ENCODE measurements around the gene SCAANT1. TPM values are rescaled to one million over a fixed set of nuclear protein-coding genes. Genes with fewer than 3 reads are reported as not detected.

Gene SCAANT1
- polyA plus RNA-seq, 3 donors: not detected

DNA sequence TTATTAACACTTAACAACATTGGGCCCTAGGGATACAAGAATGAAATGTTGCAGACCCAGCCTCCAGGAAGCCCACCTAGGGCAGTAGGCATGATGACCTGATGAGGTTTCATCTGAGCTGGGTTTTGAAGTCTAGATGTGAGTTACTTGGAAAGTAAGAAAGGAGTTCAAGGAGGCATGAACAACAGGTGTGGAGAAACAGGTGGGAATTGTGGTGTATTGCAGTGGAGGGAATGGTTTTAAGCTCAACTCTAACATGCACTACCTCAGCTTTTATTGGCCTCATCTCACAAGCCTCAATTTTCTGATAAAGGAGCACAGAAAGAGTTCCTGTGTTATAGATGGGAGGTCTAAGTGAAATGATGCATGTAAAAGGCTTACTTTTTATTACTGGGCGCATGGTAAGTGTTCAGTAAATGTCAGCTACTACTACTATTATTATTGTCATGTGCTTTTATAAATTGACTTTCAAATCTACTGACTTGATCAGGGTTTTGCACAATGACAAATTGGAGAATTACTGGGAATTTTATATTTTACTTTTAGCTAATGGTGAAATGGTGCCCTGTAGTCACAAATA is 19.3 kb downstream of the SCAANT1 start:
- Histone ChIP-seq H4K20me1 (ENCODE audit: insufficient read depth, low read length) (peaks cover 94% of the 10 kb centered on the region), H3K27ac (ENCODE audit: low read depth in 1 of 2, low read length in 2 of 2) (no peak overlapping the region), H3K4me2 (replicated peaks; ENCODE audit: extremely low read depth, low read length, poor library complexity, severe bottlenecking) (no peak overlapping the region), H3K9me3 (replicated peaks in 1 of 2; ENCODE audit: control insufficient read depth in 1 of 2, insufficient read depth in 1 of 2, low read length in 2 of 2) (no peaks in the 10 kb centered on the region), H2AFZ (ENCODE audit: insufficient read depth, low read depth, low read length, poor library complexity, severe bottlenecking) (no peak overlapping the region), H3K27me3 (ENCODE audit: control insufficient read depth in 2 of 2, insufficient read depth in 2 of 2, low read length in 2 of 2) (no peaks in the 10 kb centered on the region), H3K79me2 (ENCODE audit: insufficient read depth, low read length) (peaks cover 94% of the 10 kb centered on the region), H3K9ac (ENCODE audit: insufficient read depth, low read length, poor library complexity, severe bottlenecking) (no peak overlapping the region), H3K4me3 (replicated peaks in 1 of 3; ENCODE audit: low read depth in 2 of 3, low read length in 3 of 3) (no peak overlapping the region), H3K4me1 (ENCODE audit: control insufficient read depth in 1 of 2, insufficient read depth in 2 of 2, low read length in 2 of 2) (peaks cover 0 to 17% of the 10 kb centered on the region in 2 donors), H3K36me3 (replicated peaks in 1 of 2; ENCODE audit: control insufficient read depth in 1 of 2, insufficient read depth in 2 of 2, low read length in 2 of 2) (peaks cover 4 to 19% of the 10 kb centered on the region in 2 donors)
- WGBS (ENCODE audit: insufficient coverage): no CpG with 5 or more reads among the region's 1 CpG
- Mint-ChIP-seq H3K4me1 (peaks cover 13% of the 10 kb centered on the region), H3K4me3 (no peak overlapping the region), H3K27ac (peak overlapping the region in 1 of 7 donors; percentile 43), H3K27me3 (ENCODE audit: low read depth in 3 of 3) (peaks cover 0 to 2% (median 0%) of the 10 kb centered on the region in 3 donors), H3K36me3 (peaks cover 15 to 25% of the 10 kb centered on the region in 2 donors), H3K9me3 (no peaks in the 10 kb centered on the region)
- intact Hi-C loops (cut with micrococcal nuclease): no loop called here
- DNase-seq: no peak
- TF ChIP-seq, protein P1, sequence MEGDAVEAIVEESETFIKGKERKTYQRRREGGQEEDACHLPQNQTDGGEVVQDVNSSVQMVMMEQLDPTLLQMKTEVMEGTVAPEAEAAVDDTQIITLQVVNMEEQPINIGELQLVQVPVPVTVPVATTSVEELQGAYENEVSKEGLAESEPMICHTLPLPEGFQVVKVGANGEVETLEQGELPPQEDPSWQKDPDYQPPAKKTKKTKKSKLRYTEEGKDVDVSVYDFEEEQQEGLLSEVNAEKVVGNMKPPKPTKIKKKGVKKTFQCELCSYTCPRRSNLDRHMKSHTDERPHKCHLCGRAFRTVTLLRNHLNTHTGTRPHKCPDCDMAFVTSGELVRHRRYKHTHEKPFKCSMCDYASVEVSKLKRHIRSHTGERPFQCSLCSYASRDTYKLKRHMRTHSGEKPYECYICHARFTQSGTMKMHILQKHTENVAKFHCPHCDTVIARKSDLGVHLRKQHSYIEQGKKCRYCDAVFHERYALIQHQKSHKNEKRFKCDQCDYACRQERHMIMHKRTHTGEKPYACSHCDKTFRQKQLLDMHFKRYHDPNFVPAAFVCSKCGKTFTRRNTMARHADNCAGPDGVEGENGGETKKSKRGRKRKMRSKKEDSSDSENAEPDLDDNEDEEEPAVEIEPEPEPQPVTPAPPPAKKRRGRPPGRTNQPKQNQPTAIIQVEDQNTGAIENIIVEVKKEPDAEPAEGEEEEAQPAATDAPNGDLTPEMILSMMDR (IDR thresholded peaks at IDR 0.05): no peak

DNA sequence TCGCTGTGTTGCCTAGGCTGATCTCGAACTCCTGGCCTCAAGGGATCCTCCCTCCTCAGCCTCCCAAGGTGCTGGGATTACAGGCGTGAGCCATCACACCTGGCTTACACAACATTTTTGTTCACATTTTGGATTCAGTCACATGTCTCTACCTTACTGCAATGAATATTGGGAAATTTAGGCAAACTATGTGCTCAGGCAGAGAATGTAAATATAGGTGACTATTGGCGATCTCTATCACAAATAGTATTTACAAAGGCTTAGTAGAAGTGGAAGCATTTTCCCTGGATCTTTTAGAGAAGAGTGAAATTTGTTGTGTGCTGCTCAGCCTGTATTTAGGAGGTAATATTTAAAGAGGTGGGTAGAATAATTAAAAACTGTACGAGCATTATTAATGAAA is 20.7 kb downstream of the SCAANT1 start:
- Histone ChIP-seq H3K27ac (ENCODE audit: low read depth in 1 of 2, low read length in 2 of 2) (no peak overlapping the region), H3K9me3 (replicated peaks in 1 of 2; ENCODE audit: control insufficient read depth in 1 of 2, insufficient read depth in 1 of 2, low read length in 2 of 2) (no peaks in the 10 kb centered on the region), H3K36me3 (replicated peaks in 1 of 2; ENCODE audit: control insufficient read depth in 1 of 2, insufficient read depth in 2 of 2, low read length in 2 of 2) (peaks cover 4 to 19% of the 10 kb centered on the region in 2 donors), H3K4me2 (replicated peaks; ENCODE audit: extremely low read depth, low read length, poor library complexity, severe bottlenecking) (no peak overlapping the region), H4K20me1 (ENCODE audit: insufficient read depth, low read length) (peaks cover 93% of the 10 kb centered on the region), H3K79me2 (ENCODE audit: insufficient read depth, low read length) (peaks cover 95% of the 10 kb centered on the region), H3K4me1 (ENCODE audit: control insufficient read depth in 1 of 2, insufficient read depth in 2 of 2, low read length in 2 of 2) (peaks cover 0 to 14% of the 10 kb centered on the region in 2 donors), H2AFZ (ENCODE audit: insufficient read depth, low read depth, low read length, poor library complexity, severe bottlenecking) (no peak overlapping the region), H3K4me3 (replicated peaks in 1 of 3; ENCODE audit: low read depth in 2 of 3, low read length in 3 of 3) (no peak overlapping the region), H3K27me3 (ENCODE audit: control insufficient read depth in 2 of 2, insufficient read depth in 2 of 2, low read length in 2 of 2) (no peaks in the 10 kb centered on the region), H3K9ac (ENCODE audit: insufficient read depth, low read length, poor library complexity, severe bottlenecking) (no peak overlapping the region)
- H3K9me3 Mint-ChIP-seq: no peaks in the 10 kb centered on the region
- peaks cover 0 to 2% (median 0%) of the 10 kb centered on the region in 3 donors for H3K27me3 Mint-ChIP-seq (ENCODE audit: low read depth in 3 of 3)
- peak overlapping the region in 1 of 7 donors; percentile 85 for H3K27ac Mint-ChIP-seq
- no peak overlapping the region for H3K4me3 Mint-ChIP-seq
- TF ChIP-seq, protein P1 (IDR thresholded peaks at IDR 0.05): no peak
- DNase-seq: no peak
- H3K4me1 Mint-ChIP-seq: peaks cover 13% of the 10 kb centered on the region
- 92% methylated on average over 3 of the region's 5 CpGs for WGBS (ENCODE audit: insufficient coverage)
- intact Hi-C loops (cut with micrococcal nuclease): no loop called here
- H3K36me3 Mint-ChIP-seq: peaks cover 7 to 22% of the 10 kb centered on the region in 2 donors
